Fibroblast of lung (primary cell): ENCODE measurements around the gene CTNNBIP1.

Experiments used
- EZH2 ChIP-seq: IDR thresholded peaks from 2 replicates; pipeline ENCODE4 v1.5.1; 2012; ENCODE audit warnings: low read length, control low read depth, mild to moderate bottlenecking; ENCODE audit errors: missing control alignments
- TF ChIP-seq, protein P1 (sequence below), 2 donors: IDR thresholded peaks in 1 of 2; conservative IDR thresholded peaks in 1 of 2; 1 replicate in 1 of 2; 2 replicates in 1 of 2; pipeline ENCODE4 v1.5.1; 2011 to 2012; ENCODE audit warnings: low read length in 2 of 2, control low read depth in 1 of 2, inconsistent platforms in 1 of 2, low read depth in 1 of 2, mild to moderate bottlenecking in 1 of 2

- TF ChIP-seq, protein P1, sequence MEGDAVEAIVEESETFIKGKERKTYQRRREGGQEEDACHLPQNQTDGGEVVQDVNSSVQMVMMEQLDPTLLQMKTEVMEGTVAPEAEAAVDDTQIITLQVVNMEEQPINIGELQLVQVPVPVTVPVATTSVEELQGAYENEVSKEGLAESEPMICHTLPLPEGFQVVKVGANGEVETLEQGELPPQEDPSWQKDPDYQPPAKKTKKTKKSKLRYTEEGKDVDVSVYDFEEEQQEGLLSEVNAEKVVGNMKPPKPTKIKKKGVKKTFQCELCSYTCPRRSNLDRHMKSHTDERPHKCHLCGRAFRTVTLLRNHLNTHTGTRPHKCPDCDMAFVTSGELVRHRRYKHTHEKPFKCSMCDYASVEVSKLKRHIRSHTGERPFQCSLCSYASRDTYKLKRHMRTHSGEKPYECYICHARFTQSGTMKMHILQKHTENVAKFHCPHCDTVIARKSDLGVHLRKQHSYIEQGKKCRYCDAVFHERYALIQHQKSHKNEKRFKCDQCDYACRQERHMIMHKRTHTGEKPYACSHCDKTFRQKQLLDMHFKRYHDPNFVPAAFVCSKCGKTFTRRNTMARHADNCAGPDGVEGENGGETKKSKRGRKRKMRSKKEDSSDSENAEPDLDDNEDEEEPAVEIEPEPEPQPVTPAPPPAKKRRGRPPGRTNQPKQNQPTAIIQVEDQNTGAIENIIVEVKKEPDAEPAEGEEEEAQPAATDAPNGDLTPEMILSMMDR (conservative IDR thresholded peaks at IDR 0.05 in 1 of 2, IDR thresholded peaks at IDR 0.05 in 1 of 2; ENCODE audit: low read depth in 1 of 2, low read length in 2 of 2) = no peak
- no peak for TF ChIP-seq EZH2
Observed at GRCh38 chr1:9873992-9874391, 36.1 kb downstream of the CTNNBIP1 start.
